GM13976 (cell line): ENCODE data around the gene NUP50.
A peak's percentile ranks its signal among the peaks of the same experiment; 100 is the strongest.

ENCODE experiments used
- DNase-seq: peaks from one replicate; pipeline ENCODE4 v3.0.0; 2012; ENCODE audit warnings: low spot score
- in situ Hi-C: fragments of 300-500 bp; cut with MboI; formaldehyde crosslinking; loops from one replicate; pipeline ENCODE4 v1.12.0; 2022; ENCODE audit warnings: low sequenced_read_pairs, mixed read lengths, inconsistent platforms; ENCODE audit not compliant: unreplicated experiment
- TF ChIP-seq, protein P1 (sequence below): IDR thresholded peaks from 2 replicates; pipeline ENCODE4 v1.5.1; 2012; ENCODE audit warnings: borderline replicate concordance, mild to moderate bottlenecking; ENCODE audit not compliant: insufficient read depth; ENCODE audit errors: extremely low read depth, missing control alignments, control extremely low read depth

The NUP50 gene, protein sequence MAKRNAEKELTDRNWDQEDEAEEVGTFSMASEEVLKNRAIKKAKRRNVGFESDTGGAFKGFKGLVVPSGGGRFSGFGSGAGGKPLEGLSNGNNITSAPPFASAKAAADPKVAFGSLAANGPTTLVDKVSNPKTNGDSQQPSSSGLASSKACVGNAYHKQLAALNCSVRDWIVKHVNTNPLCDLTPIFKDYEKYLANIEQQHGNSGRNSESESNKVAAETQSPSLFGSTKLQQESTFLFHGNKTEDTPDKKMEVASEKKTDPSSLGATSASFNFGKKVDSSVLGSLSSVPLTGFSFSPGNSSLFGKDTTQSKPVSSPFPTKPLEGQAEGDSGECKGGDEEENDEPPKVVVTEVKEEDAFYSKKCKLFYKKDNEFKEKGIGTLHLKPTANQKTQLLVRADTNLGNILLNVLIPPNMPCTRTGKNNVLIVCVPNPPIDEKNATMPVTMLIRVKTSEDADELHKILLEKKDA

DNA sequence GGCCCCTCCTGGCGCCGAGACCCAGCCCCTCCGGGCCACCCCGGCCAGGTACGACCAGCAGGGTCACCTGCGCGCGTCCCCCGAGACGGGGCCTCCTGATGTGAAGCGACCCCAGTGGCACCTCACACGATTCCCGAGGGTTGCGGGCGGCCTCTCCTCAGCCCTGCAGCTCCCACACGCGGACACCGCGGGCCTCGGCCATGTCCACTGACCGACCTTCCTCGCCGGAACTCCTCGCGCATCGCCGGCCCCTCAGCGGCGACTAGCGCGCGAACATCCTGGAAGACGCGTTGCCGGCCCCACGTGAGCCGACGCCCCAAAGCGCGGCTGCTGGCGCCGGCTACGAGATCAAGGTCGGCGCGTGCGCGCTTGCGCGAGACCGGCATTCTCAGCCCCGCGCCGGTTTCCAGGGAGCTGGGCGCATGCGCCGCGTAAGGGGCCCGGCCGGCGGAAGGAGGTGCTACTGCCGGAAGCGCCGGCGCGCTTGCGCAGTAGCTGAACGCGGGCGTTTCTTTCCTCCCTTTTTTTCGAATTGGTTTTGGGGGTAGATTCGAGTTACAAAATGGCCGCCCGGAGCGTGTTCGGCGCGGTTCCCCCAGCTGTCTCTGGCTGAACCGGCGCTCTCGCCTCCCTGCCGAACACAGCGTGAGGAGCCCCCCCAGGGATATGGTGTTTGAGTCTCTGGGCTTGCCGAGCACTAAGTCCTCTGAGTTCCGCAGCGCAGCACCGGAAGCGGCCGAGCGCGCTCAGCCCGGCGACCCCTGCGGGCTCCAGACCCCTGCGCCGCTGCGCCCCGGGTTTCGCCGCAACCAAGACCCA, at the start of gene NUP50:
Gene NUP50, plus strand, starts transcription at position 475 of the 819 bp plus-strand sequence. CDS start 4,253 bp downstream, outside the sequence.
- in situ Hi-C loops, result no loop called here
- peak; percentile 100 for DNase-seq
- TF ChIP-seq, protein P1, sequence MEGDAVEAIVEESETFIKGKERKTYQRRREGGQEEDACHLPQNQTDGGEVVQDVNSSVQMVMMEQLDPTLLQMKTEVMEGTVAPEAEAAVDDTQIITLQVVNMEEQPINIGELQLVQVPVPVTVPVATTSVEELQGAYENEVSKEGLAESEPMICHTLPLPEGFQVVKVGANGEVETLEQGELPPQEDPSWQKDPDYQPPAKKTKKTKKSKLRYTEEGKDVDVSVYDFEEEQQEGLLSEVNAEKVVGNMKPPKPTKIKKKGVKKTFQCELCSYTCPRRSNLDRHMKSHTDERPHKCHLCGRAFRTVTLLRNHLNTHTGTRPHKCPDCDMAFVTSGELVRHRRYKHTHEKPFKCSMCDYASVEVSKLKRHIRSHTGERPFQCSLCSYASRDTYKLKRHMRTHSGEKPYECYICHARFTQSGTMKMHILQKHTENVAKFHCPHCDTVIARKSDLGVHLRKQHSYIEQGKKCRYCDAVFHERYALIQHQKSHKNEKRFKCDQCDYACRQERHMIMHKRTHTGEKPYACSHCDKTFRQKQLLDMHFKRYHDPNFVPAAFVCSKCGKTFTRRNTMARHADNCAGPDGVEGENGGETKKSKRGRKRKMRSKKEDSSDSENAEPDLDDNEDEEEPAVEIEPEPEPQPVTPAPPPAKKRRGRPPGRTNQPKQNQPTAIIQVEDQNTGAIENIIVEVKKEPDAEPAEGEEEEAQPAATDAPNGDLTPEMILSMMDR, result peak; percentile 16

DNA sequence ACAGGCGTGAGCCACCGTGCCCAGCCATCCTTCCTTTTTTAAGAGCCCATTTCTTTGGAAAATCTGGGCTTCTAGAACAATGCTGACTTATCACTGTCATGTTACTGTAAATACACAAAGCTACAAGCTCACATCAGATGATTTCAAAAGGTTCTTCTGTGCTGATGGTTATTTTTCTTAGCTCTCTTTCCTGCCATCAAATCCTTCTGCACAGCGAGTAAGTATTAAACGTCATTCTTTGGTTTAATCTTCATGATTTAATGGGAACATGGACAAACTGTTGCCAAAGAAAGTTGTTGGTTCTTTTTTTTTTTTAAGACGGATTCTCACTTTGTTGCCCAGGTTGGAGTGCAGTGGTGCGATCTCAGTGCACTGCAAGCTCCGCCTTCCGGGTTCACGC, 43.3 kb upstream of the NUP50 start:
- DNase-seq, result no peak
- TF ChIP-seq, protein P1, result no peak
- in situ Hi-C loops, result no loop called here

DNA sequence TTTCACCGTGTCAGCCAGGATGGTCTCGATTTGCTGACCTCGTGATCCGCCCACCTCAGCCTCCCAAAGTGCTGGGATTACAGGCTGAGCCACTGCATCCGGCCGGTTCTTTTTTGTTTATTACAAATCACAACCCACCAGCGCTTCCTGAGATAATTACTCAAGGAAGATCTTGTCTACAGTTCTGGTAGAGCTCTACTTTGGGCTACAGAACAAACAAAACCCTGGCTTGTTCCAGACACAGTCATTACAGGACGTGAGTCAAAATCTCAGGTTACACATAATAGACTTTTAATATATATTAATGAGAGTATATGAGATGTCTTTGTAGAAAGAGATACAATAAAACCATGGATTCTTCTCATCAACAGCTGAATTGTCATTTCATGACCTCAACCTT, 42.8 kb upstream of the NUP50 start:
- TF ChIP-seq, protein P1, result no peak
- in situ Hi-C loops, result no loop called here
- no peak for DNase-seq

DNA sequence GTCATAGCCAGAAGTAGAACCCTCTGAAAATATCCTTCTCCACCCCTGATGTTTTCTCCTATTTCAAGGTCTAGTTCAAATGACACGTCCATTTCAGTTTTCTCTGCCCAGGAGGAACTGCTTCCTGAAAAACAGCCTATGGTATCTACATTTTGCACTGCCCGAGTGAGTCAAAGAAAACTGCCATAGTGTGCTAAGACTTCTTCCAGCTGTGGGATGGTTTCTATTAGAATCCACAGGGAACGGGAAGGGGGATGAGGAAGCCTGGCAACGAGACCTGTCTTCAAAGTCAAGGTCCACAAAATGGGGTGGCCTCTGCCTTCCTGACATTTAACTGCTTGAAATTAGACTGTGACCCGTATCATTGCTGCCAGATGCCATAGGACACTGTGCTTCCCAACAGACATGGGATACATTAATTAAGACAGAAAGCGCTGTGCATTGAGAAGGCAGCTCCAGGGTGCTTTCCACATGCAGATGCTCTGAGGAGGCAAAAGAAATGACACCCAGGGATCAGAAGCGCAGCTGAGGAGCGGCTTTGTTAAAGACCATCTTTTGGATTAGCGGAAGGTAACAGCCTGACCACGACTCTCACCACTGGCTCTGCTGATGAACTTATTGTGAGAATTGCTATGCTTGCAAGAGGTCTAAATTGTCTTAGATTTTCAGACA, 39.4 kb upstream of the NUP50 start:
- DNase-seq, result no peak
- TF ChIP-seq, protein P1, result no peak
- in situ Hi-C loops, result no loop called here

DNA sequence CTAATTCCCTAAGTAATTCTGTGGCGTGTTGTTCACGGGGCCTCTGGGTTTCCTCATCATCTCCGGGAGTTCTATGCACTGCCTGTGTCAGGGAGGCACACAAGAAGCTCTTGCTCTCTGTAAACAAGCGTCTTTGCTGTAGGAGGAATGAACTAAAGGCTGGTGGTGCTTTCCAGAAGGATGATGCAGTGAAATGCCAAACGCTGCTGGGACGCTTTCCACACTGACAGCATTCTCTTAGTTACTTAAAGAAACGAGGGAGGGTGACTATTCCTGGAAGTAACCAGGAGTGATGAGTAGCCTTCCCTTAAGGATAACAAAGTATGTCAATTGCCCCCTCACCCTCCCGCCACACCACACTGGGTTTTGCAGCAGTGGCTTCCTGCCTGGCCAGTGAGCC, 38.5 kb upstream of the NUP50 start:
- DNase-seq, result no peak
- in situ Hi-C loops, result no loop called here
- TF ChIP-seq, protein P1, result no peak

DNA sequence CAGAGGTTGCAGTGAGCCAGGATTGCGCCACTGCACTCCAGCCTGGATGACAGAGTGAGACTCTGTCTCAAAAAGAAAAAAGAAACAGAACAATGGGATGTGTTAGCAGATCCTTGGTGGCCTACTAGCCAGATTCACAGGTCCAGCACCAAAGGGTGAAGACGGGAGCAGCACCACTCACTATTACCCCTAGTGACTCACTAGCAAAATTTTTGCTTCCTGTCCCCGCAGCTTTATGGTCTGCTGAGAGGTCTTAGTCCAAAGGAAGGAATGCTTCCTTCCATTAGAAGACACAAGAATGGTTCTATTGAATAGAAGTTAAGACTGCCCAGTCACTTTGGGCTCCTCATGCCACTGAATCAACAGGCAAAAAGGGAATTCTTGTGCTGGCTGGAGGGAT, 35.9 kb upstream of the NUP50 start:
- TF ChIP-seq, protein P1, result no peak
- in situ Hi-C loops, result no loop called here
- no peak for DNase-seq
